NCI-H524 (cell line): ENCODE data around the gene FER.
"Not testable (repeated sequence)": the region's sequence is repeated elsewhere in the genome, so short reads cannot be mapped to it uniquely, and the experiment has no call there.

ENCODE experiments used
- DNase-seq, 2 experiments: peaks; one replicate each; lab custom pipeline; 2025; lab: John Stamatoyannopoulos, UW

FER gene

DNA sequence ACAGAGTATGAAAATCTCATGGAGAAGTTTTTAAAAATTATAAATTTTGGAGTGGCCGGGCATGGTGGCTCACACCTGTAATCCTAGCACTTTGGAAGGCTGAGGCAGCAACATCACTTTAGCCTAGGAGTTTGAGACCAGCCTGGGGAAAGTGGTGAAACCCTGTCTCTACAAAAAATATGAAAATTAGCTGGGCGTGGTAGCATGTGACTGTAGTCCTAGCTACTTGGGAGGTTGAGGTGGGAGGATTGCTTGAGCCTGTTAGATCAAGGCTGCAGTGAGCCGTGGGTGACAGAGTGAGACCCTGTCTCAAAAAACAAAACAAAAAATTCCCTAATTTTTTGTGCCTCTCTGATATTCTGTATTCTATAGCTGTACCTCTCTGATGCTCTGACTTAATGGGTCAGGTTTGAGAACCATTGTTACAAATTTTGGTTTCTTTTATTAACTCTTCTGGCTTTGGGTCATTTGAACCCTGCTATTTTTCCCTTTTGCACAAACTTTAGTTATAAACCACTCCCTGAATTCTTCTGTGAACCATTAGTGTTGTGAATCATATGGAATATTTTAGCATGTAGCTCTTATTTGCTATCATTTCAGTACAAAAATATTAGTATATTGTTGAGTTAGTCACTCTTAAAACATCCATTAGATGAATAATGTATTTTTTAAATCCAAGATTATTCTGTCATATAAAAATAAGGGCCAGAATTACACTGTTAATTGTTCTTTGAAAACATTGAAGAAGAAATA is 51.0 kb downstream of the FER start:
- DNase-seq: no peak

DNA sequence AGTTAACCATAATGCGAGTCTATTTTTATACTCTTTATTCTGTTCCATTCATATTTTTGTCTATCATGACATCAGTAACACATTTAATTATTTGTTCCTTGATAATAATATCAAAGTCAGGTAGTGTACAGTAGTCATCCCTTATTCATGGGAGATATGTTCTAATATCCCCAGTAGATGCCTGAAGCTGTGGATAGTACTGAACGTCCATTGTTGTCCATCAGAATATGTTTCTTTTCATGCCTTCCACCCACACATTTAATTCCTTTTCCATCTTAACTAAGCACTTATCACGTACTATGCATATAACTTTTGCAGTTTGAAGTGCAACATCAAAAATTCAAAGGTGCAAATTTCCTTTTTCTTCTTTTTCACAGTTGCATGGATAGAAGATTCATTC is 53.6 kb downstream of the FER start:
- no peak for DNase-seq

DNA sequence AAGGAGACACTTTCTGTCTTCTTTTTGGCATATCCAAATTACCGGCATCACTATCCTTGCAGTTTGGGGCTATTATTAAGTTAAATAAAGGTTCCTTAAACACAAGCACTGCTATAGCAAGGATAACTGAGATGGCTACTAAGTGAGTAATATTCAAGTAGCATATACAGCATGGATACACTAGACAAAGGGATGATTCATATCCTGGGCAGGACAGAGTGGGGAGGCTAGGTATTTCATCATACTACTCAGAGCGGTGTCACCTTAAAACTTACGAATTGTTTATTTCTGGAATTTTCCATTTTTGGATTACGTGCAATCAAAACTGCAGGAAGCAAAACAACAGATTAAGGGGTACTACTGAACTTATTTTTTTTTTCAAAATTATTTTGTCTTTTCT is 54.1 kb downstream of the FER start:
- no peak for DNase-seq

DNA sequence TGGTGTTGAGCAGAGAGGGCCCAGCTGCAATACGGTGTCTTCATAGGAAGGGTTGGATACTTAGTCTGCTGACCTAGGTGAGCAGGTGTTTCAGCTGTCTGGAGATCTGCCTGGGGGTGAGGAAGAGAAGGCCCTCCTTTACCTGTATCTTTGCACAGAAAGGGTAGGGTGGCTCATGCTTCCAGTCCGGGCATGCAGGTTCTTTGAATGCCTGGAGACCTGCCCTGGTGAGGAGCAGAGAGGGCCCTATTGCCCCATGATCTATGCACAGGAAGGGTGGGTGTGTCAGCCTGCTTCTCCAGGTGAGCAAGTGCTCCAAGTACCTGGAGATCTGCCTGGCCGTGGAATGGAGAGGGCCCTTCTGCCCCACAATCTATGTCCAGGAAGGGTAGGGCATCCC is 63.0 kb downstream of the FER start:
- DNase-seq: no peak

DNA sequence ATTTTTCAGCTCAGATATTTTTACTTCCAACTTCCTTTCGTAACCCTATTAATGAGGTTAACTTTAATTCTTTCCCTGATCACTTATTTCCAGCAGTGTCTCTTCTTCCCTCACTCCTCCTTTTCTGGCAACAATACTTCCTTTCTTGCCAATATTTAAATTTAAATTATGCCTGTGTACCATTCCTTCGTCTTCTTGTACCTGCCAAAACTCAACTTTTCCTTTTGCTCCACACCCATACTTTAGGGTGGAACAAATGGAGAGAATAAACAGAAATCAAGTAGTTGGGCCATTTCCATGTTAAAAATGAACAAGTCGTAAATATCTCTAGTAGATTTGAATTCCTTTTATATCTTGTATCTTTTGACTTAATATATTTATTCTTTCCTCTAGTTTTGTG is 66.0 kb downstream of the FER start:
- DNase-seq: no peak

DNA sequence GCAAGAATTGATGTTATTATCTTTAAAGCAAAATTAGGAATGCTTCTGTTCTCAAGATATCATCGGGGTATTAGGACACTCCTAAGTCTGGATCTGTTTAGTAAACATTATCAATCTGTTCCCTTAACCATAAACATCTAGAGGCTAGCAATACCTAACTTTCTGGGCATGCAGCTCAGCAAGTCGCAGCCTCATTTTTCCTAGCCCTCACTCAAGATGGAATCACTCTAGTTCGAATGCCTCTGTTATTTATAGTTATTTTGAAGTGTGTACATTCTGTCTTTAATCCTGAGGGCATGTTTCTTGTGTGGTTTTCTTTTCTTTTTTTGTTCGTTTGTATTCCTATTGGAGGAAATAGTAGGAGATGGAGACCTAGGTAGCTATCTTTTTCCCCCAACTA is 66.9 kb downstream of the FER start:
- DNase-seq: no peak

DNA sequence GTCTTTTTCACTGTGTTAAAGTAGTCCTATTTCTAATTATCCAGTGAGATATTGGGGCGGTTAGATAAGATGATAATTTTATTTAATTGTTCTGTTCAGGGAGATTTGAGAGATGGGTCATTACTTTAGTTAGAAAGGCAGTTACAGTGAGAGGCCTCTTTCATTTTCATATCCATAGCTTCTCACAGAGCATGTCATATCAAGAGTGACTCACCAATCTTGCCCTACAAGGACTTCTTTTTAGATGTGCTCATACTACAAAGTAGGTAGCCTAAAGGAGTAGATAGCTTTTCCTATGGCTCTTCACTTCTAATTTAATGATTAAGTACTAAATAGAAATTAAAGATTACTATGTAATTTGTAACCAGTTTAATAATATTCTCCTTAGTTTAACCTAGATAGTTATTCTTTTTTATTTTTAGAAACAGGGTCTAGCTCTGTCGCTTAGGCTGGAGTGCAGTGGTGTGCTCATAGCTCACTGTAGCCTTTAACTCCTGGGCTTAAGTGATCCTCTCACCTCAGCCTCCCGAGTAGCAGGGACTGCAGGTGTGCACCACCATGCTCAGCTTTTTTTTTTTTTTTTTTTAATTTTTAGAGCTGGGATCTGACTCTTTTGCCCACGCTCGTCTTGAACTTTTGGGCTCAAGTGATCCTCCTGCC is 71.0 kb downstream of the FER start:
- DNase-seq: no peak

DNA sequence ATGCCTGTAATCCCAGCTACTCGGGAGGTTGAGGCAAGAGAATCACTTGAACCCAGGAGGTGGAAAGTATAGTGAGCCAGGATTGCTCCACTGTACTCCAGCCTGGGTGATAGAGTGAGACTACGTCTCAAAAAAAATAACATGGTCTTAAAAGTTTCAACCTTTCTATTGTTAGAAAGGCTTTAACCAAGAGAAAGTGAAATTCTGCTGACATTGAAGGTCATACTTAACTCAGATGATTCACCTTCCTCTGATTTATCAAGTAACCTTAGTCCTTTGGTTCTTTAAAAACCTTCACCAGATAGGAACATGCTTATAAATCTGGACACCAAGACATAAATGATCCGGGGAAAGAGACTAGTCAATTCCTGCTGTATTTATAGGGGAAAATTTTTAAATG is 73.3 kb downstream of the FER start:
- no peak for DNase-seq

DNA sequence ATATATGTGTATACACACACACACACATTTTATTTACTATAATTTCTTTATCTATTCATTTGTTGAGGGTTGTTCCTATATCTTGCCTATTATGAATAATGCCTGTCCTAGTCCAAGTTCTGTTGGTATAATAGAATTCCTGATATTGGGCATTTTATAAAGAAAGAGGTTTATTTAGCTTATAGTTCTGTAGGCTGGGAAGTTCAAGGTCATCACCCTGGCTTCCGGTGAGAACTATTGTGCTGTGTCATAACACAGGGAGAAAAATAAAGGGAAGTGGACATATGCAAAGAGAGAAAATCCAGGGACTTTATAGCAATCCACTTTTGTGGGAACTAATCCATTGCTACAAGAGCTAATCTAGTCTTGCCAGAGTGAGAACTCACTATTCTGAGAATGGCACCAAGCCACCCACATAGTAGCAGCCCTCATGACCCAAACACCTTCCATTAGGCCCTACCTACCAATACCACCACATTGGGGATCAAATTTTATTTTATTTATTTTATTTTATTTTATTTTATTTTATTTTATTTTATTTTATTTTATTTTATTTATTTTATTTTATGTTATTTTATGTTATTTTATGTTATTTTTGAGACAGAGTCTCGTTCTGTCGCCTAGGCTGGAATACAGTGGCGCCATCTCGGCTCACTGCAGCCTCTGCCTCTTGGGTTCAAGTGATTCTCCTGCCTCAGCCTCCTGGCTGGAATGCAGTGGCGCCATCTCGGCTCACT is 74.7 kb downstream of the FER start:
- DNase-seq: no peak

DNA sequence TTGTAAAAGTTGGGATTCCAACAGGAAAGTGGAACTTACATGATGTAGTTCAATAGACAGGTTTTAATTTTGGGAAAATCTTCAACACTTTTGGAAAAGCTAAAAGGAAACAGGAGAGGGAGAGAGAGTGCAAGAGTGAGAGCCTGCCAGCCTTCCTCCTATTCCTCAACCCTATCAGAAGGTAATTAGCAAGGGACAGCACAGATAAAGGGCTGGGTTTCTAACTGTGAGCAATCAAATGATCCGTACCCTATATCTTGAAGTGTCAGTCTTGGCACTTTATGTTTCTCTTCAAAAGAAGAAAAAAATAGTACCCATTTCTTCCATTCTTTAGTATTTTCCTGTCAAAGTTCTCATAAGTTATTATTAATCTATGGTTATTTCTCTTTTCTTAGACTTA is 79.4 kb downstream of the FER start:
- no peak for DNase-seq

DNA sequence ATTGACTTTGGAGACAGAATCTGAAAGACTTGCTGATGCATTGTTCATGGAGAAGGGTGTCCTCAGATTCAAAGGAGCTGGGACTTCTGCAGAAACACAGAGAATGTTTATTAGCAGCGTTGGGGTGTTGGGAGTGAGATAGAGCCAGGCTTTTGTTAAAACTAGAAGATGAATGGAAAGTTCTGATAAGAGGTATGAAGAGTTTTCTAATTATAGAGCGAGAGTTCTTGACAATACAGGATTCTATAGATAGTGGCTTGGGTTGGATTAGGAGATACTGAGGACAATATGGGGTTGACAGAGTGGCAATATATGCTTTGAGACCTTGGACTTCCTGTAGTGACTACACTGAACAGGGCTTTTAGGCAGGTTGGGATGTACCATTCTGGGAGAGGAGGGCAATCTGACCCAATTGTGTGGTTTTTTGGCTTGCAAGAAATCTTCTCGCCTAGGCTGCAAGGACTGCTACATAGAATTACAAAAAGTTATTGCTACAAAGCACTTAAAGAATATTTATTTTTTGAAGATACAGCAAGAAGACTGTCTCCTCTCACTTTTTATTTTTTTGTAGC is 83.1 kb downstream of the FER start:
- DNase-seq: no peak

DNA sequence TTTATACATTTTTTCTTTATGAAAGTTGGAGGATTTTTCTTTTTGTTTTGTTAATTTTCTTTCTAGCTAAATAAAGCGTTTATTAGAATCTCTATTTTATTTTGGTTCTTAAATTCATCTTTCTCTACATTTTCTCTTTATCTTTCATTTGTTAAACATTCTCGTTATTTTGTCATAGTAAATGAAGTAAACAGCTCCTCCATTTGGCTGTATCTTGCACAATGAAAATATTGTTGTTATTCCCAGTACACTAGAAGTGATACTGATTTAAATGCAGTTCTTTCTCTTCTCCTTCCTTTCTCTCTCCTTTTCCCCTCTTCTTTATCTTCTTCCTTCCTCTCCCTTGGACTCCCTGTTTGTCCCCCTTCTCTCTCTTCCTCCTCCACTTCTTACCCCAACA is 88.8 kb downstream of the FER start:
- no peak for DNase-seq

DNA sequence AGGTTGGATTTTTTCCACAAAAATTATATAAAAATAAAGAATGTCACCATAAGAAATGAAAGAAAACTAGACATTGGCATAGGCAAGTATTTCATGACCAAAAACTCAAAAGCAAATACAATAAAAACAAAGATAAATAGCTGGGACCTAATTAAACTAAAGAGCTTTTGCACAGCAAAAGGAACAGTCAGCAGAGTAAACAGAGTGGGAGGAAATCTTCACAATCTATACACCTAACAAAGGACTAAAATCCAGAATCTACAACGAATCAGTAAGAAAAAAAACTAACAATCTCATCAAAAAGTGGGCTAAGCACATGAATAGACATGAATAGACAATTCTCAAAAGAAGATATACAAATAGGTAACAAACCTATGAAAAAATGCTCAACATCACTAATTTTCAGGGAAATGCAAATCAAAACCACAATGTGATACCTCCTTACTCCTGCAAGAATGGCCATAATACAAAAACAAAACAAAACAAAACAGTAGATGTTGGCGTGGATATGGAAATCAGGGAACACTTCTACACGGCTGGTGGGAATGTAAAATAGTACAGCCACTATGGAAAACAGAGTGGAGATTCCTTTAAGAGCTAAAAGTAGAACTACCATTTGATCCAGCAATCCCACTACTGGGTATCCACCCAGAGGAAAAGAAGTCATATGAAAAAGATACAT is 94.7 kb downstream of the FER start:
- not testable (repeated sequence) for DNase-seq

DNA sequence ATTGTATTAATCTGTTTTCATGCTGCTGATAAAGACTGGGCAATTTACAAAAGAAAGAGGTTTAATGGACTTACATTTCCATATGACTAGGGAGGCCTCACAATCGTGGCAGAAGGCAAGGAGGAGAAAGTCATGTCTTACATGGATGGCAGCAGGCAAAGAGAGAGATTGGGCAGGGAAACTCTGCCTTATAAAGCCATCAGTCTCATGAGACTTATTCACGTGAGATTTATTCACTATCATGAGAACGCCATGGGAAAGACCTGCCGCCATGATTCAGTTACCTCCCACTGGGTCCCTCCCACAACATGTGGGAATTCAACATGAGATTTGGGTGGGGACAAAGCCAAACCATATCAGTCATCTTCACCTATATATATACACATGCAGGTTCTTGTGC is 103.4 kb downstream of the FER start:
- DNase-seq: not testable (repeated sequence)

DNA sequence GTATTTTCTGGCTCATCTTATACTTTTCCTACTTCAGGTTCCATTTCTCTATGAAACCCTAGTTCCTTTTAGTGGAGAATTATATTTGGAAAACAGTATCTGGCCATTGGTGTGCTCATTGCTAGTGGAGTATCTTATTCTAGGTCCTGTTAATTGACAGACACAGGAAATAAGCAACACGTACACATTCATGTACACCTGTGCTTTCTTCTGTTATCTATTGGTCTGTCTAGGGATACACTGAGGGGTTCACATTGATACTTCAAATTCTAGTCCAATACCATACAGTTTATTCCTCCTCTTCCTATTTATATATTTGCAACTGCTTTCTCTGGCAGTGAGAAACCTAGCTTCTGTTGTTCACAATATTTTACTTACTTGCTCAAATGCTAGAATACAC is 110.2 kb downstream of the FER start:
- DNase-seq: no peak

DNA sequence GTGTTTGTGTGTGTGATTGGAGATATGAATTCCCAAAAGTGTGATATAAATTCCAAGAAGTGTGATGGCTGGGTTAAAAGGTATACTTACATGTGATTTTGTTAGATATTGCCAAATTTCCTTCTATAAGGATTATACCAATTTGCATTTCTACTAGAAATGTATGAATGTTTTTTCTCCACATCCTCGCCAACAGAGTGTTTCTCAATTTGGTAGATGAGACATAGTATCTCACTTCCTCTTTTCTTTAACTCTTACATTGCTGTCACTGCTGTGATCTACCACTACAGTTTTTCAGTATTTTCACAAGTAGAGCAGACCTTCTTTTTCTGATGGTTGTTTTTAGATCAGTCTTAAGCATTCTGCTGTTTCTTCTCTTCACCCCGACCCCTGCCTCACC is 111.3 kb downstream of the FER start:
- DNase-seq: no peak

DNA sequence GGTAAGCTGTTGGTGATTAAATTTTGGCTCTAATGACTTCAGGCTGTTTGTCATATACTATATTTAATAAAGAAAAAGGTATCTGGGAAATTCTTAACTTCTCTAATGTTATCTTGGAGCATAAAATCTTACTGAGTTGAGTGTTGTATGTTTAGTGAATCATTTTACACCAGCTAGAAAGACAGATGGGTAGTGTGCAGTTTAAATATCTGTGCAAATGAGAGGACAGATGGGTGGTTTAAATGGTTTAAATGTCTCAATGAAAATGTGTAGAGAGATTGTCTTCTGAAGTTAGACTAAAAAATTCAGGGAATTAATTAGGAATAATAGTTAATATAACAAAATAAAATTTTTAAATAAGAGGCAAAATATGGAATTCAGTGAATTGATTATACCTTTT is 114.5 kb downstream of the FER start:
- peak in 1 of 2 experiments; percentile 53 for DNase-seq

DNA sequence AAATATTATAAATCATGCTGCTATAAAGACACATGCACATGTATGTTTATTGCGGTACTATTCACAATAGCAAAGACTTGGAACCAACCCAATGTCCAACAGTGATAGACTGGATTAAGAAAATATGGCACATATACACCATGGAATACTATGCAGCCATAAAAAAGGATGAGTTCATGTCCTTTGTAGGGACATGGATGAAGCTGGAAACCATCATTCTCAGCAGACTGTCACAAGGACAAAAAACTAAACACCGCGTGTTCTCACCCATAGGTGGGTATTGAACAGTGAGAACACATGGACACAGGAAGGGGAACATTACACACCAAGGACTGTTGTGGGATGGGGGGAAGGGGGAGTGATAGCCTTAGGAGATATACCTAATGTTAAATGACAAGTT is 118.4 kb downstream of the FER start:
- not testable (repeated sequence) for DNase-seq

DNA sequence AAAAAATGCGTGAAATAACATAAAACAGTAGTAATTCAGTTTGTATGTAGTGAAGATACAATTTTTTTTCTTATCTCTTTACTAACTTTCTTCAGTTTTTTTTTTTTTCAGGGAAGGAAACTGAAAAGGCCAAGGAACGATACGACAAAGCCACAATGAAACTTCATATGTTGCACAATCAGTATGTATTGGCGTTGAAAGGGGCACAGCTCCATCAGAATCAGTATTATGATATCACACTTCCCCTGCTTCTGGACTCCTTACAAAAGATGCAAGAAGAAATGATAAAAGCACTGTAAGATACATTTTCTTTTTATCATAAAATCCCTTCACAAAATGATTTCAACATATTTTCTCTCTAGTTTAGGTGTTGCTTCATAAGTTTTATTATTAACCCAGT is 120.0 kb downstream of the FER start:
- DNase-seq: no peak

DNA sequence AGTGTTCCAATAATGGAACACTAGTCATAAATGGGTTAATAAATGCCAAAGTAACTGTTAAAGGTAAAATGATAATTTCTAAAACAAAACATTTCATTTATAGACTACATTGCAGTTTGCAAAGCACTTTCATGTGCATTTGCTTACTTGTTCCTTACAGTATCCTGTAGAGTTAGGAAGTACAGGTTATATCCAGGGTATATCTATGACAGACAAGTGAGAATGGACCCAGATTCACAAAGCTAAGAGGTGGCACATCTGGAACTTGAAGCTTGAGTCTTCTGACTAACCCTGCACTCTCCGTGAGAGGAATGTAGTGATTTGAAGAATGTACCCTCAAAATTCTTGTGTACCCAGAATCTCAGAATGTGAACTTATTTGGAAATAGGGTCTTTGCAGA is 121.4 kb downstream of the FER start:
- DNase-seq: no peak

DNA sequence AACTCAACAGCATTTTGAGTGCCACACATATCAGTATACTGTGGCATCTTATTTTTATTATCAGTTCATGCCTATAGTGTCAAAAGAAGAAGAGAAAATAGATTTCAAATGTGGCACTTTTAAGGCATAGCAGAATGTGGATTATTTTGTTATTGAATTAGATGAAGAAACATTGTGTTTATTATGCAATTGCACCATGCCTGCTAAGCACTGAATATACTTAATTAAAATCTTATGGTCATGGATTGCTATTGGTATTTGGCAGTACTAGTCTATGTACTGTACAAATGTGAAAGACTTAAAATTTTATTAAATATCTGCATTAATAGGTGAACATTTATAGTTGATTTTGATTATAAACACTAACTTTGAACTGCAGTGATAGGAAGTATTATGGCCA is 128.8 kb downstream of the FER start:
- no peak for DNase-seq

DNA sequence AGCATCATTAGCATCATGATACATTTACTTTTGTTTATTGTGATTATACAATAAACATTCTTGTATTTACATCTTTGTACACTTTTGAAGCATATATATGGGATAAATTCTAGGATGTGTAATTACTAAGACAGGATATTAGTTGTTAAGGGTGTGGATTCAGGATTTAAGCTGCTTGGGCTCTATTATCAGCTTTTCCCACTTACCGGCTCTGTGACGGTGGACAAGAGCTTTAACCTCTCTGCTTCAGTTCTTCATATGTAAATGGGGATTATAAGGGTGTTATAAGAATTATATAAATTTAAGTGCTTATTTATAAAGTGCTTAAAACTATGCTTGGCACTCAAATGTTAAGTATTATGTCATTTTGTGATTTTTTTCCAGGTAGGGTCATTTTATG is 131.1 kb downstream of the FER start:
- peak; percentile 6 to 9 for DNase-seq
